Neural progenitor cell (in vitro differentiated cells): ENCODE data around the gene NSUN7. TPM values are rescaled to one million over a fixed set of nuclear protein-coding genes. Genes with fewer than 3 reads are reported as not detected.

Experiments
- DNase-seq: peaks from one replicate; pipeline ENCODE4 v3.0.0-alpha.2; 2016; ENCODE audit warnings: low spot score
- H2AFZ ChIP-seq: fragments of 200-600 bp; sonication (generic); replicated peaks from 2 replicates; pipeline ENCODE4 v1.6.1; 2016; ENCODE audit warnings: antibody characterized with exemption
- H3F3A ChIP-seq: fragments of 200-600 bp; sonication (generic); 2 replicates; pipeline ENCODE4 v1.6.1; 2016; ENCODE audit warnings: antibody characterized with exemption, low read depth
- H3K27ac ChIP-seq: fragments of 200-600 bp; sonication (generic); 2 replicates; pipeline ENCODE4 v1.5.1; 2016; ENCODE audit warnings: mild to moderate bottlenecking
- H3K27me3 ChIP-seq: fragments of 200-600 bp; sonication (generic); 2 replicates; pipeline ENCODE4 v1.6.1; 2016; ENCODE audit warnings: mild to moderate bottlenecking, moderate library complexity
- H3K36me3 ChIP-seq: fragments of 200-600 bp; sonication (generic); 2 replicates; pipeline ENCODE4 v1.5.1; 2016
- H3K4me1 ChIP-seq: fragments of 200-600 bp; sonication (generic); 2 replicates; pipeline ENCODE4 v1.6.1; 2016; ENCODE audit warnings: mixed run types
- H3K4me2 ChIP-seq: fragments of 200-600 bp; sonication (generic); 2 replicates; pipeline ENCODE4 v1.6.1; 2016
- H3K4me3 ChIP-seq: fragments of 200-600 bp; sonication (generic); 2 replicates; pipeline ENCODE4 v1.5.1; 2016
- H3K79me2 ChIP-seq: fragments of 200-600 bp; sonication (generic); 2 replicates; pipeline ENCODE4 v1.6.1; 2016; ENCODE audit warnings: low read depth
- H3K9ac ChIP-seq: fragments of 200-600 bp; sonication (generic); 2 replicates; pipeline ENCODE4 v1.6.1; 2016
- H3K9me3 ChIP-seq: fragments of 200-600 bp; sonication (generic); 2 replicates; pipeline ENCODE4 v1.5.1; 2016; ENCODE audit warnings: low read depth
- H4K20me1 ChIP-seq: fragments of 200-600 bp; sonication (generic); 2 replicates; pipeline ENCODE4 v1.6.1; 2016; ENCODE audit warnings: low read depth
- H3K27ac Mint-ChIP-seq: 3 replicates; pipeline ENCODE4 v1.8.0; 2021; ENCODE audit warnings: mixed read lengths
- H3K27me3 Mint-ChIP-seq: 2 replicates; pipeline ENCODE4 v1.8.0; 2022; ENCODE audit warnings: low read depth, mild to moderate bottlenecking, inconsistent platforms, moderate library complexity, mixed read lengths; ENCODE audit not compliant: insufficient read depth
- H3K36me3 Mint-ChIP-seq: 3 replicates; pipeline ENCODE4 v1.8.0; 2021; ENCODE audit warnings: mixed read lengths
- H3K4me1 Mint-ChIP-seq: 3 replicates; pipeline ENCODE4 v1.8.0; 2021; ENCODE audit warnings: mixed read lengths
- H3K4me3 Mint-ChIP-seq: 3 replicates; pipeline ENCODE4 v1.8.0; 2021; ENCODE audit warnings: mild to moderate bottlenecking, moderate library complexity, mixed read lengths
- H3K9me3 Mint-ChIP-seq: 3 replicates; pipeline ENCODE4 v1.8.0; 2020; ENCODE audit warnings: mixed read lengths
- CTCF ChIP-seq: fragments of 200-600 bp; sonication (generic); IDR thresholded peaks from 2 replicates; pipeline ENCODE4 v1.5.1; 2017; ENCODE audit warnings: antibody characterized with exemption, mild to moderate bottlenecking
- EZH2 ChIP-seq: fragments of 200-600 bp; sonication (generic); IDR thresholded peaks from 2 replicates; pipeline ENCODE4 v1.6.1; 2017; ENCODE audit warnings: antibody characterized with exemption, mild to moderate bottlenecking, moderate library complexity
- EZH2phosphoT487 ChIP-seq: fragments of 200-600 bp; sonication (generic); IDR thresholded peaks from 2 replicates; pipeline ENCODE4 v1.6.1; 2017; ENCODE audit warnings: antibody characterized with exemption
- total RNA-seq: library from RNA; depleted of rRNA; stranded (reverse); fragments of >200 nt; gene quantifications from 2 replicates; pipeline ENCODE4 v1.2.3, GENCODE V29; 2015; ENCODE audit warnings: low replicate concordance

NSUN7 gene
- total RNA-seq, 1 donor from 2014 or later, result 37.4 TPM

GRCh38 chr4:40820101-40820500 lies 70.3 kb downstream of the NSUN7 start:
- no peak for DNase-seq
- Mint-ChIP-seq H3K27ac (no peak overlapping the region), H3K27me3 (no peaks in the 10 kb centered on the region), H3K36me3 (peaks cover 34% of the 10 kb centered on the region), H3K4me3 (no peak overlapping the region), H3K4me1 (no peaks in the 10 kb centered on the region), H3K9me3 (no peaks in the 10 kb centered on the region)
- H3K4me3 ChIP-seq, result no peak overlapping the region
- no peaks in the 10 kb centered on the region for H3K27me3 ChIP-seq
- no peak overlapping the region for H3K9ac ChIP-seq
- TF ChIP-seq CTCF (no peak), EZH2phosphoT487 (no peak), EZH2 (no peak)
- no peaks in the 10 kb centered on the region for H3K79me2 ChIP-seq
- no peaks in the 10 kb centered on the region for H3K9me3 ChIP-seq
- no peaks in the 10 kb centered on the region for H3K4me1 ChIP-seq
- no peaks in the 10 kb centered on the region for H3F3A ChIP-seq
- no peak overlapping the region for H2AFZ ChIP-seq
- no peak overlapping the region for H3K27ac ChIP-seq
- H3K4me2 ChIP-seq, result no peak overlapping the region
- no peaks in the 10 kb centered on the region for H4K20me1 ChIP-seq
- peaks cover 3% of the 10 kb centered on the region for H3K36me3 ChIP-seq

GRCh38 chr4:40822420-40823166 lies 72.8 kb downstream of the NSUN7 start:
- H3K36me3 ChIP-seq, result peaks cover 3% of the 10 kb centered on the region
- Mint-ChIP-seq H3K27me3 (no peaks in the 10 kb centered on the region), H3K4me1 (no peaks in the 10 kb centered on the region), H3K4me3 (no peak overlapping the region), H3K36me3 (peaks cover 46% of the 10 kb centered on the region), H3K9me3 (no peaks in the 10 kb centered on the region), H3K27ac (no peak overlapping the region)
- no peak for TF ChIP-seq CTCF
- TF ChIP-seq EZH2phosphoT487, result no peak
- no peak for TF ChIP-seq EZH2
- no peak overlapping the region for H3K4me3 ChIP-seq
- H3K4me1 ChIP-seq, result no peaks in the 10 kb centered on the region
- H3K9me3 ChIP-seq, result no peaks in the 10 kb centered on the region
- no peak overlapping the region for H3K27ac ChIP-seq
- H2AFZ ChIP-seq, result no peak overlapping the region
- H3K79me2 ChIP-seq, result no peaks in the 10 kb centered on the region
- H3K9ac ChIP-seq, result no peak overlapping the region
- DNase-seq, result no peak
- no peak overlapping the region for H3K4me2 ChIP-seq
- no peaks in the 10 kb centered on the region for H4K20me1 ChIP-seq
- H3F3A ChIP-seq, result no peaks in the 10 kb centered on the region
- no peaks in the 10 kb centered on the region for H3K27me3 ChIP-seq

GRCh38 chr4:40825014-40825838 lies 75.5 kb downstream of the NSUN7 start:
- no peak overlapping the region for H3K27ac ChIP-seq
- H3K36me3 ChIP-seq, result peaks cover 3% of the 10 kb centered on the region
- H3F3A ChIP-seq, result no peaks in the 10 kb centered on the region
- Mint-ChIP-seq H3K9me3 (no peaks in the 10 kb centered on the region), H3K27me3 (no peaks in the 10 kb centered on the region), H3K4me3 (no peak overlapping the region), H3K27ac (peak overlapping the region; percentile 52), H3K4me1 (no peaks in the 10 kb centered on the region), H3K36me3 (peaks cover 56% of the 10 kb centered on the region)
- H3K9ac ChIP-seq, result no peak overlapping the region
- no peak for DNase-seq
- H3K4me3 ChIP-seq, result no peak overlapping the region
- no peaks in the 10 kb centered on the region for H3K9me3 ChIP-seq
- TF ChIP-seq EZH2phosphoT487 (no peak), CTCF (no peak), EZH2 (no peak)
- H3K4me2 ChIP-seq, result no peak overlapping the region
- no peak overlapping the region for H2AFZ ChIP-seq
- no peaks in the 10 kb centered on the region for H4K20me1 ChIP-seq
- H3K27me3 ChIP-seq, result no peaks in the 10 kb centered on the region
- no peaks in the 10 kb centered on the region for H3K79me2 ChIP-seq
- no peaks in the 10 kb centered on the region for H3K4me1 ChIP-seq
